HEK293 (cell line): ENCODE results near the gene PTPN6.

Experiments
- CTCF ChIA-PET: fragments of 350-600 bp; formaldehyde crosslinking; extraction: SDS; loops from one replicate; lab custom pipeline; 2021; ENCODE audit warnings: antibody characterized with exemption; lab: Yijun Ruan, JAX
- POLR2A ChIA-PET: fragments of 300-600 bp; formaldehyde crosslinking; extraction: SDS; loops from one replicate; lab custom pipeline; 2020; ENCODE audit warnings: antibody characterized with exemption, inconsistent platforms; lab: Yijun Ruan, JAX
- H3K27ac ChIP-seq: fragments of 200-500 bp; sonication (Bioruptor generic); 2 replicates; pipeline ENCODE4 v1.5.1; 2014; ENCODE audit warnings: low read depth, low read length, control low read depth, inconsistent platforms; ENCODE audit errors: extremely low read depth
- H3K36me3 ChIP-seq, 2 experiments: fragments of 200-500 bp in 1 of 2; sonication (Bioruptor generic) in 1 of 2; 1 replicate in 1 of 2; 2 replicates in 1 of 2; pipeline ENCODE4 v1.5.1; 2014 to 2017; ENCODE audit warnings: inconsistent platforms in 2 of 2, low read length in 2 of 2; ENCODE audit not compliant: control insufficient read depth in 2 of 2, insufficient read depth in 1 of 2
- H3K4me1 ChIP-seq: fragments of 200-500 bp; sonication (Bioruptor generic); 2 replicates; pipeline ENCODE4 v1.5.1; 2014; ENCODE audit warnings: mild to moderate bottlenecking, low read length, inconsistent platforms; ENCODE audit not compliant: control insufficient read depth, insufficient read depth
- H3K4me3 ChIP-seq: 2 replicates; pipeline ENCODE4 v1.5.1; 2011; ENCODE audit warnings: low read depth, mild to moderate bottlenecking, control low read depth, low read length, moderate library complexity
- H3K9me3 ChIP-seq: fragments of 200-500 bp; sonication (Bioruptor generic); 2 replicates; pipeline ENCODE4 v1.5.1; 2014; ENCODE audit warnings: low read depth, low read length, inconsistent platforms; ENCODE audit not compliant: control insufficient read depth, insufficient read depth
- BCL11B ChIP-seq: fragments of 450-650 bp; formaldehyde crosslinking; IDR thresholded peaks from 2 replicates; pipeline ENCODE4 v1.5.1; 2016; ENCODE audit warnings: low read depth, missing biosample characterization, missing genetic modification characterization
- CTCF ChIP-seq: fragments of 450-650 bp; formaldehyde crosslinking; IDR thresholded peaks from 2 replicates; pipeline ENCODE4 v1.5.1; 2016; ENCODE audit warnings: missing biosample characterization, missing genetic modification characterization
- KLF16 ChIP-seq: fragments of 450-650 bp; formaldehyde crosslinking; IDR thresholded peaks from 2 replicates; pipeline ENCODE4 v1.5.1; 2017; ENCODE audit warnings: missing biosample characterization, missing genetic modification characterization
- KLF17 ChIP-seq: fragments of 450-650 bp; formaldehyde crosslinking; IDR thresholded peaks from 2 replicates; pipeline ENCODE4 v1.5.1; 2016; ENCODE audit warnings: missing biosample characterization, missing genetic modification characterization
- PATZ1 ChIP-seq: fragments of 450-650 bp; formaldehyde crosslinking; IDR thresholded peaks from 2 replicates; pipeline ENCODE4 v1.5.1; 2016; ENCODE audit warnings: missing biosample characterization, missing genetic modification characterization
- SP3 ChIP-seq: fragments of 450-650 bp; formaldehyde crosslinking; IDR thresholded peaks from 2 replicates; pipeline ENCODE4 v1.5.1; 2016; ENCODE audit warnings: missing biosample characterization, missing genetic modification characterization
- TRIM28 ChIP-seq: IDR thresholded peaks from 2 replicates; pipeline ENCODE4 v1.6.1; 2011; ENCODE audit warnings: low read length, control low read depth, borderline replicate concordance
- WT1 ChIP-seq: fragments of 450-650 bp; formaldehyde crosslinking; IDR thresholded peaks from 2 replicates; pipeline ENCODE4 v1.5.1; 2016; ENCODE audit warnings: missing biosample characterization, missing genetic modification characterization
- YY2 ChIP-seq: fragments of 450-650 bp; formaldehyde crosslinking; IDR thresholded peaks from 2 replicates; pipeline ENCODE4 v1.5.1; 2016; ENCODE audit warnings: missing biosample characterization, missing genetic modification characterization
- ZBTB17 ChIP-seq: fragments of 450-650 bp; formaldehyde crosslinking; IDR thresholded peaks from 2 replicates; pipeline ENCODE4 v1.5.1; 2016; ENCODE audit warnings: missing biosample characterization, missing genetic modification characterization
- ZNF138 ChIP-seq: fragments of 450-650 bp; formaldehyde crosslinking; IDR thresholded peaks from 2 replicates; pipeline ENCODE4 v1.5.1; 2016; ENCODE audit warnings: missing biosample characterization, missing genetic modification characterization, borderline replicate concordance
- ZNF146 ChIP-seq: fragments of 450-650 bp; formaldehyde crosslinking; IDR thresholded peaks from 2 replicates; pipeline ENCODE4 v1.5.1; 2016; ENCODE audit warnings: missing biosample characterization, missing genetic modification characterization
- ZNF2 ChIP-seq: fragments of 450-650 bp; formaldehyde crosslinking; IDR thresholded peaks from 2 replicates; pipeline ENCODE4 v1.5.1; 2016; ENCODE audit warnings: missing biosample characterization, missing genetic modification characterization
- ZNF202 ChIP-seq: fragments of 450-650 bp; formaldehyde crosslinking; IDR thresholded peaks from 2 replicates; pipeline ENCODE4 v1.5.1; 2016; ENCODE audit warnings: missing biosample characterization, missing genetic modification characterization, borderline replicate concordance
- ZNF354C ChIP-seq: fragments of 450-650 bp; formaldehyde crosslinking; IDR thresholded peaks from 2 replicates; pipeline ENCODE4 v1.5.1; 2016; ENCODE audit warnings: missing biosample characterization, missing genetic modification characterization, low read depth, borderline replicate concordance
- ZNF398 ChIP-seq: fragments of 450-650 bp; formaldehyde crosslinking; IDR thresholded peaks from 2 replicates; pipeline ENCODE4 v1.5.1; 2017; ENCODE audit warnings: missing biosample characterization, missing genetic modification characterization
- ZNF513 ChIP-seq: fragments of 450-650 bp; IDR thresholded peaks from 2 replicates; pipeline ENCODE4 v1.5.1; 2018; ENCODE audit warnings: missing biosample characterization, missing genetic modification characterization
- ZNF596 ChIP-seq: fragments of 450-650 bp; IDR thresholded peaks from 2 replicates; pipeline ENCODE4 v1.5.0; 2018; ENCODE audit warnings: missing biosample characterization, mild to moderate bottlenecking, missing genetic modification characterization, moderate library complexity
- ZNF600 ChIP-seq: fragments of 450-650 bp; formaldehyde crosslinking; IDR thresholded peaks from 2 replicates; pipeline ENCODE4 v1.5.1; 2016; ENCODE audit warnings: missing biosample characterization, missing genetic modification characterization
- ZNF624 ChIP-seq: fragments of 450-650 bp; formaldehyde crosslinking; IDR thresholded peaks from 2 replicates; pipeline ENCODE4 v1.5.1; 2017; ENCODE audit warnings: missing biosample characterization, missing genetic modification characterization
- ZNF664 ChIP-seq: fragments of 450-650 bp; formaldehyde crosslinking; IDR thresholded peaks from 2 replicates; pipeline ENCODE4 v1.5.1; 2016; ENCODE audit warnings: missing biosample characterization, missing genetic modification characterization
- ZNF692 ChIP-seq: fragments of 450-650 bp; formaldehyde crosslinking; IDR thresholded peaks from 2 replicates; pipeline ENCODE4 v1.5.1; 2016; ENCODE audit warnings: missing biosample characterization, missing genetic modification characterization
- ZNF830 ChIP-seq: fragments of 450-650 bp; IDR thresholded peaks from 2 replicates; pipeline ENCODE4 v1.5.0; 2018; ENCODE audit warnings: missing biosample characterization, missing genetic modification characterization, low read depth, mild to moderate bottlenecking, moderate library complexity
- ZNF837 ChIP-seq: fragments of 450-650 bp; formaldehyde crosslinking; IDR thresholded peaks from 2 replicates; pipeline ENCODE4 v1.5.1; 2016; ENCODE audit warnings: missing biosample characterization, missing genetic modification characterization
- ZSCAN18 ChIP-seq: fragments of 450-650 bp; formaldehyde crosslinking; IDR thresholded peaks from 2 replicates; pipeline ENCODE4 v1.5.1; 2016; ENCODE audit warnings: missing biosample characterization, missing genetic modification characterization
- ZSCAN30 ChIP-seq: fragments of 450-650 bp; IDR thresholded peaks from 2 replicates; pipeline ENCODE4 v1.5.1; 2018; ENCODE audit warnings: missing biosample characterization, mild to moderate bottlenecking, missing genetic modification characterization, moderate library complexity

The PTPN6 gene

GRCh38 chr12:6943722-6944380, 7.3 kb upstream of the PTPN6 start, which contains the start of the genes C12orf57 and RNU7-1:
Gene C12orf57 (plus strand): TSS chr12:6944022. CDS start chr12:6944122, 100 bp downstream.
Gene RNU7-1 (plus strand): TSS chr12:6943816.
- Histone ChIP-seq H3K4me3 (peak within 1 kb of the TSS; percentile 61), H3K9me3 (no peaks in the 10 kb centered on the region)
- POLR2A ChIA-PET = interaction anchor here (0.6 to 4.9 kb wide), 39 partner anchors 9 to 410 kb away, joined by 3 to 99 read pairs (median 5); partner anchors contain the start of genes C1RL, CDCA3, COPS7A and ENO2
- TF ChIP-seq ZSCAN18 (tag by site-specific recombination) (no peak), ZNF830 (tag by site-specific recombination) (no peak), CTCF (no peak), SP3 (peak; percentile 47; the same call in 1 of the 2 replicates), ZNF596 (tag by site-specific recombination) (no peak), ZNF513 (tag by site-specific recombination) (no peak), PATZ1 (tag by site-specific recombination) (0 out of 2 replicates have a peak, but pooled peaks have one; percentile 70), ZNF600 (tag by site-specific recombination) (no peak), ZNF202 (tag by site-specific recombination) (no peak), ZNF138 (tag by site-specific recombination) (no peak), ZSCAN30 (tag by site-specific recombination) (peak; percentile 62), ZNF146 (tag by site-specific recombination) (no peak), ZNF354C (tag by site-specific recombination) (no peak), TRIM28 (no peak), WT1 (tag by site-specific recombination) (no peak), ZBTB17 (tag by site-specific recombination) (peak; percentile 1; the same call in 1 of the 2 replicates), ZNF692 (tag by site-specific recombination) (no peak; the same call in 1 of the 2 replicates), ZNF837 (tag by site-specific recombination) (no peak), ZNF664 (tag by site-specific recombination) (no peak), YY2 (tag by site-specific recombination) (no peak), ZNF2 (tag by site-specific recombination) (peak; percentile 70; the same call in 1 of the 2 replicates), ZNF624 (tag by site-specific recombination) (no peak; the same call in 1 of the 2 replicates), BCL11B (no peak), KLF17 (tag by site-specific recombination) (peak; percentile 39; the same call in 1 of the 2 replicates), KLF16 (tag by site-specific recombination) (peak; percentile 51), ZNF398 (tag by site-specific recombination) (no peak)

More at GRCh38 chr12:6943722-6944380, 7.3 kb upstream of the PTPN6 start, which contains the start of the genes C12orf57 and RNU7-1:
- Histone ChIP-seq H3K36me3 (peaks cover 10 to 37% of the 10 kb centered on the region in 2 experiments; a peak in 2 of 3 replicates), H3K4me1 (peaks cover 14% of the 10 kb centered on the region), H3K27ac (peak within 1 kb of the TSS; percentile 87)
- CTCF ChIA-PET = interaction anchor here (0.6 to 6.8 kb wide), 24 partner anchors 8 to 324 kb away, joined by 3 to 138 read pairs (median 6); partner anchors contain the start of genes C1R, C1RL and SPSB2
